Esophagus squamous epithelium (tissue), 4 donors: ENCODE measurements around the gene IGLL5.
"Not testable (repeated sequence)": the region's sequence is repeated elsewhere in the genome, so short reads cannot be mapped to it uniquely, and the experiment has no call there.

Experiments used
- POLR2A ChIP-seq, 4 donors: fragments of 450-650 bp; IDR thresholded peaks; one replicate each; pipeline ENCODE4 v1.6.1; 2017; ENCODE audit warnings: antibody characterized with exemption in 4 of 4, mild to moderate bottlenecking in 4 of 4, moderate library complexity in 3 of 4
- TF ChIP-seq, protein P1 (sequence below), 6 experiments: fragments of 450-650 bp in 4 of 6; fragments of 200-600 bp in 2 of 6; sonication (generic) in 2 of 6; IDR thresholded peaks; one replicate each; pipeline ENCODE4 v1.5.1; 2016 to 2019; ENCODE audit warnings: antibody characterized with exemption in 6 of 6, mild to moderate bottlenecking in 4 of 6, moderate library complexity in 4 of 6

DNA sequence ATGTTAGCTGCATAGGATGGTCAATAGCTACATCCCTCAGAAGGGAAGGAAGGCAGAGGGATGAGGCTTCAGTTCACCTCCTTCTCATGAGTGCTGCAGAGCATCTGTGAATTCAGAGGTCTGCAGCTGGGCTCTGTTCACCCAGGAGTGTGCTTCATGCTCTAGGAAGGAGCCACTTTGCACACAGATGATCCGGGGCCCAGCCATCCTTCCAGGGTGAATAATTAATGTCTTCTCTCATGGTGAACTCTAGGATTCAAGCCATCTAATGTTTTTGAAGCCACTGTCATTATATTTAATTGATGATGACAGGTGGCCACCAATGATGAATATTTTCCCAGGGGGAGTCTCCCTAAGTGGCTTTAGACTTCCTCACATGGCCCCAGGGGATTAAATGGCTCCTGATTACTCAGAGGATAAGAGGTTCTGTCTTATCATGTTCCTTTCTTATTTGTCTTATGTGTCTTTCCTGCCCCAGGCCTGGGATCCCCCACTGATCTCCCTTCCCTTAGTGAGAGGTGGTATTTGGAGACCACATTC lies 10.9 kb downstream of the IGLL5 start:
- TF ChIP-seq, protein P1, sequence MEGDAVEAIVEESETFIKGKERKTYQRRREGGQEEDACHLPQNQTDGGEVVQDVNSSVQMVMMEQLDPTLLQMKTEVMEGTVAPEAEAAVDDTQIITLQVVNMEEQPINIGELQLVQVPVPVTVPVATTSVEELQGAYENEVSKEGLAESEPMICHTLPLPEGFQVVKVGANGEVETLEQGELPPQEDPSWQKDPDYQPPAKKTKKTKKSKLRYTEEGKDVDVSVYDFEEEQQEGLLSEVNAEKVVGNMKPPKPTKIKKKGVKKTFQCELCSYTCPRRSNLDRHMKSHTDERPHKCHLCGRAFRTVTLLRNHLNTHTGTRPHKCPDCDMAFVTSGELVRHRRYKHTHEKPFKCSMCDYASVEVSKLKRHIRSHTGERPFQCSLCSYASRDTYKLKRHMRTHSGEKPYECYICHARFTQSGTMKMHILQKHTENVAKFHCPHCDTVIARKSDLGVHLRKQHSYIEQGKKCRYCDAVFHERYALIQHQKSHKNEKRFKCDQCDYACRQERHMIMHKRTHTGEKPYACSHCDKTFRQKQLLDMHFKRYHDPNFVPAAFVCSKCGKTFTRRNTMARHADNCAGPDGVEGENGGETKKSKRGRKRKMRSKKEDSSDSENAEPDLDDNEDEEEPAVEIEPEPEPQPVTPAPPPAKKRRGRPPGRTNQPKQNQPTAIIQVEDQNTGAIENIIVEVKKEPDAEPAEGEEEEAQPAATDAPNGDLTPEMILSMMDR (IDR thresholded peaks at IDR 0.05) = not testable (repeated sequence)
- not testable (repeated sequence) for TF ChIP-seq POLR2A (IDR thresholded peaks at IDR 0.05)
